HepG2 (cell line): ENCODE results near the gene TSPAN17. TPM values are rescaled to one million over a fixed set of nuclear protein-coding genes. Genes with fewer than 3 reads are reported as not detected.

Source experiments
- ADNP ChIP-seq: sonication (generic); formaldehyde crosslinking; IDR thresholded peaks from 2 replicates; pipeline ENCODE4 v1.4.0; 2020; ENCODE audit warnings: missing genetic modification reagents
- ATM ChIP-seq: fragments of 450-650 bp; IDR thresholded peaks from 2 replicates; pipeline ENCODE4 v1.7.1; 2017; ENCODE audit warnings: mild to moderate bottlenecking, borderline replicate concordance
- BCLAF1 ChIP-seq: fragments of 450-650 bp; IDR thresholded peaks from 2 replicates; pipeline ENCODE4 v1.6.1; 2017; ENCODE audit warnings: mild to moderate bottlenecking
- GABPB1 ChIP-seq: IDR thresholded peaks from 2 replicates; pipeline ENCODE4 v1.6.1; 2016; ENCODE audit warnings: mild to moderate bottlenecking, missing genetic modification reagents, moderate library complexity, missing compliant biosample characterization
- HNRNPH1 ChIP-seq: fragments of 200-400 bp; formaldehyde crosslinking; optimal IDR thresholded peaks from 2 replicates; pipeline ENCODE3; 2017; ENCODE audit warnings: mild to moderate bottlenecking, low read depth, low read length
- MBD4 ChIP-seq: IDR thresholded peaks from 2 replicates; pipeline ENCODE4 v1.6.1; 2012; ENCODE audit warnings: low read length, inconsistent platforms, borderline replicate concordance
- MLXIP ChIP-seq: sonication (generic); formaldehyde crosslinking; IDR thresholded peaks from 2 replicates; pipeline ENCODE4 v1.9.0; 2021; ENCODE audit warnings: missing genetic modification reagents, borderline replicate concordance
- RFX3 ChIP-seq: IDR thresholded peaks from 2 replicates; pipeline ENCODE4 v1.6.1; 2016; ENCODE audit warnings: missing biosample characterization, missing genetic modification reagents
- SP2 ChIP-seq: sonication (generic); formaldehyde crosslinking; IDR thresholded peaks from 2 replicates; pipeline ENCODE4 v1.5.1; 2020; ENCODE audit warnings: mild to moderate bottlenecking, missing genetic modification reagents
- ZFAT ChIP-seq: sonication (generic); formaldehyde crosslinking; conservative IDR thresholded peaks from 2 replicates; pipeline ENCODE4 v1.8.1; 2023; ENCODE audit warnings: missing genetic modification reagents, inconsistent platforms
- ZNF333 ChIP-seq: sonication (generic); formaldehyde crosslinking; IDR thresholded peaks from 2 replicates; pipeline ENCODE4 v1.4.0; 2020; ENCODE audit warnings: mild to moderate bottlenecking, missing genetic modification reagents, borderline replicate concordance
- ZNF468 ChIP-seq: sonication (generic); formaldehyde crosslinking; IDR thresholded peaks from 2 replicates; pipeline ENCODE4 v1.8.0; 2022; ENCODE audit warnings: mild to moderate bottlenecking, moderate library complexity, missing genetic modification reagents
- ZNF616 ChIP-seq: sonication (generic); formaldehyde crosslinking; IDR thresholded peaks from 2 replicates; pipeline ENCODE4 v1.5.0; 2020; ENCODE audit warnings: low read depth, mild to moderate bottlenecking, missing genetic modification reagents
- ZNF644 ChIP-seq: IDR thresholded peaks from 2 replicates; pipeline ENCODE4 v1.6.1; 2016; ENCODE audit warnings: low read depth
- ZNF775 ChIP-seq: sonication (generic); formaldehyde crosslinking; IDR thresholded peaks from 2 replicates; pipeline ENCODE4 v1.4.0; 2020; ENCODE audit warnings: missing genetic modification reagents, mild to moderate bottlenecking, moderate library complexity, borderline replicate concordance
- polyA plus RNA-seq, 8 experiments: library from polyadenylated mRNA; depleted of rRNA in 3 of 8; stranded (reverse) in 7 of 8; unstranded in 1 of 8; fragments of >200 nt; fragmentation: Illumina TruSeq in 4 of 8; extraction: Trizol in 4 of 8; gene quantifications; 2 replicates each; pipeline versions ENCODE4 v1.2.1 to v1.2.3, GENCODE V29; 2011 to 2016; ENCODE audit warnings: low read depth in 4 of 8, missing spikeins in 1 of 8, mixed read lengths in 1 of 8; ENCODE audit not compliant: insufficient read depth in 1 of 8
- total RNA-seq, 5 experiments: library from RNA; depleted of rRNA; stranded (reverse); fragments of >200 nt; fragmentation: Illumina TruSeq; extraction: Trizol; gene quantifications; 2 replicates each; pipeline ENCODE4 v1.2.3, GENCODE V29; 2016; ENCODE audit warnings: low read depth in 1 of 5
- TF ChIP-seq, protein P1 (sequence below): IDR thresholded peaks from 2 replicates; pipeline ENCODE4 v1.6.1; 2016; ENCODE audit warnings: missing genetic modification reagents, missing compliant biosample characterization
- TF ChIP-seq, protein P2 (sequence below): IDR thresholded peaks from 2 replicates; pipeline ENCODE4 v1.6.1; 2016; ENCODE audit warnings: mild to moderate bottlenecking
- TF ChIP-seq, protein P3 (sequence below): sonication (generic); formaldehyde crosslinking; IDR thresholded peaks from 2 replicates; pipeline ENCODE4 v1.5.0; 2020; ENCODE audit warnings: mild to moderate bottlenecking, missing genetic modification reagents, borderline replicate concordance

Gene TSPAN17
- total and polyA plus RNA-seq, 2 of the 13 experiments (the other 11 are each of a cell fraction or from before 2014, with no cell fraction given): 11.5 to 15.0 TPM

DNA sequence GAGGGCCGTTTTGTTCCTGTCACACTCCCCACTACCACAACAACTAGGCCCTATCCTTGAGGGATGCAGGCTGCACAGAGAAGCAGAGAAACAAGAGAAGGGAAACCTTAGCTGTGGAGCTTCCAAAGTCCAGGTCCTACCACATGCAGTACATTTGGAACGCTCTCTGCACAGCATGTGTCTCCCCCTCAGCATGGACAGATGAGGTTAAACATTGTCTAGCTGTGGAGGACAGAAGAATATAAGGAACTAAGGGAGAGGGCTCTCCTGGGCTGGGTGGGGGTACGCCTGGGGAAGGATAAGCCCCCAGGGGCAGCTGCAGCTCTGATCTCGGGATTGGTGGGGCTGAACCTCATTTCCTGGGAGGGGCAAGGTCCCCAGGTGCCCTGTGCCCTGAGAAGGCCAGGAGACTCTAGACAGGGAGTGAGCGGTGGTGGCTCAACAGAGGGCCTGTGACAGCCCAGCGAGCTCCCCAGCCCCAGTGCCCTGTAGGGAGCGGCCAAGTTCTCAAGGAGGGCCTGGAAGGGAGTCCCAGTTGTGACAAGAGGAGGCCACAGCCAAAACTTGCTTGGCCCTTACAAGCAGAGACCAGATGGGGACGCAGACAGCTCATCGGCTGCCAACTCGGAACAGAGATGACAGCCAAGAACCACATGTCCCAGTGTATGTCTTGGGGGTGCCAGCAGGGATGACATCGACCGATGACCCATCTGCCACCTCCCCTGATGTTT lies 30.1 kb downstream of the TSPAN17 start (continued):
- TF ChIP-seq BCLAF1 (no peak), ADNP (no peak), ZNF468 (CRISPR knock-in tag) (no peak), ZNF775 (CRISPR knock-in tag) (no peak), SP2 (CRISPR knock-in tag) (no peak), HNRNPH1 (no peak), ZNF333 (CRISPR knock-in tag) (no peak), RFX3 (CRISPR knock-in tag) (no peak), MLXIP (CRISPR knock-in tag) (no peak), ZNF644 (no peak), MBD4 (no peak), ZFAT (CRISPR knock-in tag) (no peak), ZNF616 (CRISPR knock-in tag) (no peak), ATM (no peak), GABPB1 (CRISPR knock-in tag) (no peak)
- TF ChIP-seq, protein P1, sequence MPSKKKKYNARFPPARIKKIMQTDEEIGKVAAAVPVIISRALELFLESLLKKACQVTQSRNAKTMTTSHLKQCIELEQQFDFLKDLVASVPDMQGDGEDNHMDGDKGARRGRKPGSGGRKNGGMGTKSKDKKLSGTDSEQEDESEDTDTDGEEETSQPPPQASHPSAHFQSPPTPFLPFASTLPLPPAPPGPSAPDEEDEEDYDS: no peak
- TF ChIP-seq, protein P2, sequence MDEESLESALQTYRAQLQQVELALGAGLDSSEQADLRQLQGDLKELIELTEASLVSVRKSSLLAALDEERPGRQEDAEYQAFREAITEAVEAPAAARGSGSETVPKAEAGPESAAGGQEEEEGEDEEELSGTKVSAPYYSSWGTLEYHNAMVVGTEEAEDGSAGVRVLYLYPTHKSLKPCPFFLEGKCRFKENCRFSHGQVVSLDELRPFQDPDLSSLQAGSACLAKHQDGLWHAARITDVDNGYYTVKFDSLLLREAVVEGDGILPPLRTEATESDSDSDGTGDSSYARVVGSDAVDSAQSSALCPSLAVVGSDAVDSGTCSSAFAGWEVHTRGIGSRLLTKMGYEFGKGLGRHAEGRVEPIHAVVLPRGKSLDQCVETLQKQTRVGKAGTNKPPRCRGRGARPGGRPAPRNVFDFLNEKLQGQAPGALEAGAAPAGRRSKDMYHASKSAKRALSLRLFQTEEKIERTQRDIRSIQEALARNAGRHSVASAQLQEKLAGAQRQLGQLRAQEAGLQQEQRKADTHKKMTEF (CRISPR knock-in tag): no peak
- TF ChIP-seq, protein P3, sequence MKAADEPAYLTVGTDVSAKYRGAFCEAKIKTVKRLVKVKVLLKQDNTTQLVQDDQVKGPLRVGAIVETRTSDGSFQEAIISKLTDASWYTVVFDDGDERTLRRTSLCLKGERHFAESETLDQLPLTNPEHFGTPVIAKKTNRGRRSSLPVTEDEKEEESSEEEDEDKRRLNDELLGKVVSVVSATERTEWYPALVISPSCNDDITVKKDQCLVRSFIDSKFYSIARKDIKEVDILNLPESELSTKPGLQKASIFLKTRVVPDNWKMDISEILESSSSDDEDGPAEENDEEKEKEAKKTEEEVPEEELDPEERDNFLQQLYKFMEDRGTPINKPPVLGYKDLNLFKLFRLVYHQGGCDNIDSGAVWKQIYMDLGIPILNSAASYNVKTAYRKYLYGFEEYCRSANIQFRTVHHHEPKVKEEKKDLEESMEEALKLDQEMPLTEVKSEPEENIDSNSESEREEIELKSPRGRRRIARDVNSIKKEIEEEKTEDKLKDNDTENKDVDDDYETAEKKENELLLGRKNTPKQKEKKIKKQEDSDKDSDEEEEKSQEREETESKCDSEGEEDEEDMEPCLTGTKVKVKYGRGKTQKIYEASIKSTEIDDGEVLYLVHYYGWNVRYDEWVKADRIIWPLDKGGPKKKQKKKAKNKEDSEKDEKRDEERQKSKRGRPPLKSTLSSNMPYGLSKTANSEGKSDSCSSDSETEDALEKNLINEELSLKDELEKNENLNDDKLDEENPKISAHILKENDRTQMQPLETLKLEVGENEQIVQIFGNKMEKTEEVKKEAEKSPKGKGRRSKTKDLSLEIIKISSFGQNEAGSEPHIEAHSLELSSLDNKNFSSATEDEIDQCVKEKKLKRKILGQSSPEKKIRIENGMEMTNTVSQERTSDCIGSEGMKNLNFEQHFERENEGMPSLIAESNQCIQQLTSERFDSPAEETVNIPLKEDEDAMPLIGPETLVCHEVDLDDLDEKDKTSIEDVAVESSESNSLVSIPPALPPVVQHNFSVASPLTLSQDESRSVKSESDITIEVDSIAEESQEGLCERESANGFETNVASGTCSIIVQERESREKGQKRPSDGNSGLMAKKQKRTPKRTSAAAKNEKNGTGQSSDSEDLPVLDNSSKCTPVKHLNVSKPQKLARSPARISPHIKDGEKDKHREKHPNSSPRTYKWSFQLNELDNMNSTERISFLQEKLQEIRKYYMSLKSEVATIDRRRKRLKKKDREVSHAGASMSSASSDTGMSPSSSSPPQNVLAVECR (CRISPR knock-in tag): no peak
